Peyer's patch (tissue), 4 donors: ENCODE data around the gene SBF1. TPM values are rescaled to one million over a fixed set of nuclear protein-coding genes. Genes with fewer than 3 reads are reported as not detected.
A peak's percentile ranks its signal among the peaks of the same experiment; 100 is the strongest.

Experiments
- DNase-seq, 3 donors: peaks; one replicate each; pipeline ENCODE4 v3.0.0-alpha.2; 2017 to 2019
- H3K27ac ChIP-seq, 4 donors: fragments of 200-600 bp; sonication (generic); one replicate each; pipeline ENCODE4 v1.5.1; 2016 to 2019
- H3K27me3 ChIP-seq, 2 donors: fragments of 200-600 bp; sonication (generic); one replicate each; pipeline ENCODE4 v1.5.1; 2019
- H3K36me3 ChIP-seq, 3 donors: fragments of 200-600 bp; sonication (generic); one replicate each; pipeline ENCODE4 v1.5.1; 2016 to 2019
- H3K4me1 ChIP-seq, 4 donors: fragments of 200-600 bp; sonication (generic); one replicate each; pipeline ENCODE4 v1.5.1; 2016 to 2019
- H3K4me3 ChIP-seq, 4 donors: fragments of 200-600 bp; sonication (generic); 1 replicate in 3 of 4; 2 replicates in 1 of 4; pipeline ENCODE4 v1.5.1; 2016 to 2019; ENCODE audit warnings: mild to moderate bottlenecking in 1 of 4
- H3K9me3 ChIP-seq, 4 donors: fragments of 200-600 bp; sonication (generic); one replicate each; pipeline ENCODE4 v1.5.1; 2016 to 2019; ENCODE audit warnings: mild to moderate bottlenecking in 1 of 4
- POLR2A ChIP-seq, 2 donors: fragments of 450-650 bp; IDR thresholded peaks; one replicate each; pipeline ENCODE4 v1.5.1; 2017; ENCODE audit warnings: antibody characterized with exemption in 2 of 2, mild to moderate bottlenecking in 2 of 2, moderate library complexity in 2 of 2
- total RNA-seq, 4 donors: library from RNA; depleted of rRNA; stranded (reverse); fragments of >200 nt; gene quantifications; one replicate each; pipeline ENCODE4 v1.1.0, GENCODE V29; 2016
- TF ChIP-seq, protein P1 (sequence below), 6 experiments: fragments of 450-650 bp in 4 of 6; fragments of 200-600 bp in 2 of 6; sonication (generic) in 1 of 6; IDR thresholded peaks; one replicate each; pipeline ENCODE4 v1.5.1; 2017 to 2019; ENCODE audit warnings: antibody characterized with exemption in 6 of 6, mild to moderate bottlenecking in 3 of 6, moderate library complexity in 1 of 6

Gene SBF1
- total RNA-seq, 4 donors from 2014 or later: 72.0 to 133 (median 121) TPM

DNA sequence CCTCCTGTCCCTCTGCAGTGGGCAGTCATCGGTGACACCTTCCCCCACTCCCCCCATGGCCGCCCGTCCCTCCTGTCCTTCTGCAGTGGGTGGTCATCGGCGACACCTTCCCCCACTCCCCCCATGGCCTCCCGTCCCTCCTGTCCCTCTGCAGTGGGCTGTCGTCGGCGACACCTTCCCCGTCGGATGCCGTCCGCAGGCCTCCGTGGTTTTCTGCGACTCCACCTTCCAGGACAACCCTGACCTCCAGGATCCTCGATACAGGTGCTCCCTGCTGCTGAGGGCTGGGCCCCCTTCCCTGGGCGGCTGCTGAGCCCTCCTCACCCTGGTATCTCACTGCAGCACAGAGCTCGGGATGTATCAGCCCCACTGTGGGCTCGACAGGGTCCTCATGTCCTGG lies 14.1 kb upstream of the SBF1 start:
- H3K36me3 ChIP-seq: no peaks in the 10 kb centered on the region
- peaks cover 0 to 10% (median 7%) of the 10 kb centered on the region in 4 donors for H3K4me1 ChIP-seq
- H3K27ac ChIP-seq: no peak overlapping the region
- DNase-seq: no peak
- no peaks in the 10 kb centered on the region for H3K27me3 ChIP-seq
- TF ChIP-seq POLR2A (IDR thresholded peaks at IDR 0.05): no peak
- TF ChIP-seq, protein P1, sequence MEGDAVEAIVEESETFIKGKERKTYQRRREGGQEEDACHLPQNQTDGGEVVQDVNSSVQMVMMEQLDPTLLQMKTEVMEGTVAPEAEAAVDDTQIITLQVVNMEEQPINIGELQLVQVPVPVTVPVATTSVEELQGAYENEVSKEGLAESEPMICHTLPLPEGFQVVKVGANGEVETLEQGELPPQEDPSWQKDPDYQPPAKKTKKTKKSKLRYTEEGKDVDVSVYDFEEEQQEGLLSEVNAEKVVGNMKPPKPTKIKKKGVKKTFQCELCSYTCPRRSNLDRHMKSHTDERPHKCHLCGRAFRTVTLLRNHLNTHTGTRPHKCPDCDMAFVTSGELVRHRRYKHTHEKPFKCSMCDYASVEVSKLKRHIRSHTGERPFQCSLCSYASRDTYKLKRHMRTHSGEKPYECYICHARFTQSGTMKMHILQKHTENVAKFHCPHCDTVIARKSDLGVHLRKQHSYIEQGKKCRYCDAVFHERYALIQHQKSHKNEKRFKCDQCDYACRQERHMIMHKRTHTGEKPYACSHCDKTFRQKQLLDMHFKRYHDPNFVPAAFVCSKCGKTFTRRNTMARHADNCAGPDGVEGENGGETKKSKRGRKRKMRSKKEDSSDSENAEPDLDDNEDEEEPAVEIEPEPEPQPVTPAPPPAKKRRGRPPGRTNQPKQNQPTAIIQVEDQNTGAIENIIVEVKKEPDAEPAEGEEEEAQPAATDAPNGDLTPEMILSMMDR (IDR thresholded peaks at IDR 0.05): no peak
- no peaks in the 10 kb centered on the region for H3K9me3 ChIP-seq
- no peak overlapping the region for H3K4me3 ChIP-seq

GRCh38 chr22:50488006-50488677 lies 13.3 kb upstream of the SBF1 start:
- Histone ChIP-seq H3K4me3 (no peak overlapping the region), H3K27ac (no peak overlapping the region), H3K27me3 (no peaks in the 10 kb centered on the region), H3K4me1 (peaks cover 0 to 18% (median 11%) of the 10 kb centered on the region in 4 donors), H3K9me3 (no peaks in the 10 kb centered on the region), H3K36me3 (no peaks in the 10 kb centered on the region)
- no peak for DNase-seq
- TF ChIP-seq POLR2A (IDR thresholded peaks at IDR 0.05): no peak
- TF ChIP-seq, protein P1 (IDR thresholded peaks at IDR 0.05): no peak

- no peak for DNase-seq
- no peak overlapping the region for H3K27ac ChIP-seq
Observed at GRCh38 chr22:50487290-50488005, 12.6 kb upstream of the SBF1 start.

DNA sequence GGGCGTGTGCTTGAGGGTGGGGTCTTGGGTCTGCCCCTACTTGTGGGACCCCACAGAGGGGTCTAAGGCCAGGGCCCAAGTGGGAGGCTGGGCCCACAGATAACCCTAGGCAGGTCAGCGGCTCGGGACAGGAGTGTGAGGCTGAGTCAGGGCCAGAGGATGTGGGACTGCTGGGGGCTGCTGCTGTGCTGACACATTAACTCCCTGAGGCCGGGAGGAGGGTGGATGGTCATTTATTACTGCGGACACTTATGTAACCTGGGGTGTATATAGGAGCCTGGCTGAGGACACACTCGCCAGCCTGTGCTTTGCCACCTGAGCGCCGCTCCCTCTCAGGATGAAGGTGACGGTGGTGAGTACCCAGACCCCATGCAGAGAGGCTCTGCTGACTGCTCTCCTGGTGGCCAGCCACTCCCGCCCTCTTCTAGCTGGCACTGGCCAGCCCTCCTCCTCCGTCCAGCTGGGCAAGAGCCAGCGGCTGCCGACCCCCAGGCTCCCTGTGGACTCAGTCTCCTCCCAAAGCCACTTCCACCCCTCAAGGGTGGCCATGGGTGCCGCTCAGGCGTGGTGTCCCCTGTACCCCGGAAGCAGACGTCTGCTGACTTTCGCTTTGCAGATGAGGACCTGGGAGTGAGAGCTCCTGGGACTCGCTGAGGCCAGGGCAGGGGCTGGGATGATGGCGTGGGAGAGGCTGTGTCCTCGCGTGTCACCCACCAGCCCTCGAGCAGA lies 11.9 kb upstream of the SBF1 start, which contains the start of gene MIOX:
TSS of gene MIOX (plus strand) at position 299 of the 729 bp plus-strand sequence. CDS start at position 338, 39 bp downstream.
- no peak for TF ChIP-seq POLR2A (IDR thresholded peaks at IDR 0.05)
- TF ChIP-seq, protein P1 (IDR thresholded peaks at IDR 0.05): no peak
- Histone ChIP-seq H3K9me3 (no peaks in the 10 kb centered on the region), H3K36me3 (no peaks in the 10 kb centered on the region), H3K27me3 (peaks cover 0 to 7% of the 10 kb centered on the region in 2 donors), H3K4me1 (peaks cover 0 to 31% (median 15%) of the 10 kb centered on the region in 4 donors), H3K4me3 (no peak within 1 kb of the TSS), H3K27ac (peak within 1 kb of the TSS in 1 of 4 donors; percentile 49)
- DNase-seq: peak in 1 of 3 donors; percentile 44

More at GRCh38 chr22:50487290-50488005, 12.6 kb upstream of the SBF1 start:
- Histone ChIP-seq H3K4me1 (peaks cover 0 to 23% (median 11%) of the 10 kb centered on the region in 4 donors), H3K27me3 (peaks cover 0 to under 1% of the 10 kb centered on the region in 2 donors), H3K36me3 (no peaks in the 10 kb centered on the region), H3K9me3 (no peaks in the 10 kb centered on the region), H3K4me3 (no peak overlapping the region)
- TF ChIP-seq, protein P1 (IDR thresholded peaks at IDR 0.05): no peak
- TF ChIP-seq POLR2A (IDR thresholded peaks at IDR 0.05): no peak
